Measurements from ENCODE around the gene ARSD.

ARSD gene

GRCh38 chrX:2934715-2935710 lies 5.9 kb upstream of the ARSD start:
- ATAC-seq = no peak
- TF ChIP-seq, protein P1, sequence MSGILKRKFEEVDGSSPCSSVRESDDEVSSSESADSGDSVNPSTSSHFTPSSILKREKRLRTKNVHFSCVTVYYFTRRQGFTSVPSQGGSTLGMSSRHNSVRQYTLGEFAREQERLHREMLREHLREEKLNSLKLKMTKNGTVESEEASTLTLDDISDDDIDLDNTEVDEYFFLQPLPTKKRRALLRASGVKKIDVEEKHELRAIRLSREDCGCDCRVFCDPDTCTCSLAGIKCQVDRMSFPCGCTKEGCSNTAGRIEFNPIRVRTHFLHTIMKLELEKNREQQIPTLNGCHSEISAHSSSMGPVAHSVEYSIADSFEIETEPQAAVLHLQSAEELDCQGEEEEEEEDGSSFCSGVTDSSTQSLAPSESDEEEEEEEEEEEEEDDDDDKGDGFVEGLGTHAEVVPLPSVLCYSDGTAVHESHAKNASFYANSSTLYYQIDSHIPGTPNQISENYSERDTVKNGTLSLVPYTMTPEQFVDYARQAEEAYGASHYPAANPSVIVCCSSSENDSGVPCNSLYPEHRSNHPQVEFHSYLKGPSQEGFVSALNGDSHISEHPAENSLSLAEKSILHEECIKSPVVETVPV (CRISPR knock-in tag; IDR thresholded peaks at IDR 0.05) = no peak
- TF ChIP-seq PPARA (CRISPR knock-in tag; IDR thresholded peaks at IDR 0.05; ENCODE audit: borderline replicate concordance) (no peak), POU6F1 (CRISPR knock-in tag; IDR thresholded peaks at IDR 0.05; ENCODE audit: borderline replicate concordance, low read depth) (no peak)

- no peak for ATAC-seq
- no peak for TF ChIP-seq ZC3H10 (CRISPR knock-in tag; IDR thresholded peaks at IDR 0.05)
- TF ChIP-seq TOX (CRISPR knock-in tag; IDR thresholded peaks at IDR 0.05; ENCODE audit: borderline replicate concordance) = no peak
- no peak for TF ChIP-seq PATZ1 (CRISPR knock-in tag; IDR thresholded peaks at IDR 0.05; ENCODE audit: borderline replicate concordance)
- no peak for TF ChIP-seq ZNF565 (CRISPR knock-in tag; conservative IDR thresholded peaks at IDR 0.05; ENCODE audit: low read depth)
- no peak for TF ChIP-seq ARNTL (CRISPR knock-in tag; IDR thresholded peaks at IDR 0.05; ENCODE audit: borderline replicate concordance, low read depth)
- no peak for TF ChIP-seq POU6F1 (CRISPR knock-in tag; IDR thresholded peaks at IDR 0.05; ENCODE audit: borderline replicate concordance, low read depth)
- no peak for TF ChIP-seq BACH2 (CRISPR knock-in tag; IDR thresholded peaks at IDR 0.05; ENCODE audit: borderline replicate concordance)
- TF ChIP-seq, protein P1 (CRISPR knock-in tag; IDR thresholded peaks at IDR 0.05) = no peak
- no peak for TF ChIP-seq OSR1 (CRISPR knock-in tag; IDR thresholded peaks at IDR 0.05)
- TF ChIP-seq ZNF8 (CRISPR knock-in tag; IDR thresholded peaks at IDR 0.05) = no peak
- no peak for TF ChIP-seq PPARA (CRISPR knock-in tag; IDR thresholded peaks at IDR 0.05; ENCODE audit: borderline replicate concordance)
- TF ChIP-seq, protein P2, sequence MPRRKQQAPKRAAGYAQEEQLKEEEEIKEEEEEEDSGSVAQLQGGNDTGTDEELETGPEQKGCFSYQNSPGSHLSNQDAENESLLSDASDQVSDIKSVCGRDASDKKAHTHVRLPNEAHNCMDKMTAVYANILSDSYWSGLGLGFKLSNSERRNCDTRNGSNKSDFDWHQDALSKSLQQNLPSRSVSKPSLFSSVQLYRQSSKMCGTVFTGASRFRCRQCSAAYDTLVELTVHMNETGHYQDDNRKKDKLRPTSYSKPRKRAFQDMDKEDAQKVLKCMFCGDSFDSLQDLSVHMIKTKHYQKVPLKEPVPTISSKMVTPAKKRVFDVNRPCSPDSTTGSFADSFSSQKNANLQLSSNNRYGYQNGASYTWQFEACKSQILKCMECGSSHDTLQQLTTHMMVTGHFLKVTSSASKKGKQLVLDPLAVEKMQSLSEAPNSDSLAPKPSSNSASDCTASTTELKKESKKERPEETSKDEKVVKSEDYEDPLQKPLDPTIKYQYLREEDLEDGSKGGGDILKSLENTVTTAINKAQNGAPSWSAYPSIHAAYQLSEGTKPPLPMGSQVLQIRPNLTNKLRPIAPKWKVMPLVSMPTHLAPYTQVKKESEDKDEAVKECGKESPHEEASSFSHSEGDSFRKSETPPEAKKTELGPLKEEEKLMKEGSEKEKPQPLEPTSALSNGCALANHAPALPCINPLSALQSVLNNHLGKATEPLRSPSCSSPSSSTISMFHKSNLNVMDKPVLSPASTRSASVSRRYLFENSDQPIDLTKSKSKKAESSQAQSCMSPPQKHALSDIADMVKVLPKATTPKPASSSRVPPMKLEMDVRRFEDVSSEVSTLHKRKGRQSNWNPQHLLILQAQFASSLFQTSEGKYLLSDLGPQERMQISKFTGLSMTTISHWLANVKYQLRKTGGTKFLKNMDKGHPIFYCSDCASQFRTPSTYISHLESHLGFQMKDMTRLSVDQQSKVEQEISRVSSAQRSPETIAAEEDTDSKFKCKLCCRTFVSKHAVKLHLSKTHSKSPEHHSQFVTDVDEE (CRISPR knock-in tag; IDR thresholded peaks at IDR 0.05) = no peak
- no peak for TF ChIP-seq CREB5 (CRISPR knock-in tag; IDR thresholded peaks at IDR 0.05; ENCODE audit: low read depth)
- TF ChIP-seq ISL1 (CRISPR knock-in tag; IDR thresholded peaks at IDR 0.05) = no peak
- no peak for TF ChIP-seq ESRRG (CRISPR knock-in tag; IDR thresholded peaks at IDR 0.05)
- no peak for TF ChIP-seq RARB (CRISPR knock-in tag; IDR thresholded peaks at IDR 0.05)
- TF ChIP-seq ZFP30 (CRISPR knock-in tag; IDR thresholded peaks at IDR 0.05) = no peak
Measured at GRCh38 chrX:2933125-2933900, 4.2 kb upstream of the ARSD start.
